Activated CD4-positive, alpha-beta T cell treated with anti-CD3 and anti-CD28 coated beads for 48 hours (primary cell): ENCODE measurements around the gene ARFGAP1.

ENCODE experiments used
- DNase-seq: peaks from one replicate; pipeline ENCODE4 v3.0.0-alpha.2; 2020

The ARFGAP1 gene

DNA sequence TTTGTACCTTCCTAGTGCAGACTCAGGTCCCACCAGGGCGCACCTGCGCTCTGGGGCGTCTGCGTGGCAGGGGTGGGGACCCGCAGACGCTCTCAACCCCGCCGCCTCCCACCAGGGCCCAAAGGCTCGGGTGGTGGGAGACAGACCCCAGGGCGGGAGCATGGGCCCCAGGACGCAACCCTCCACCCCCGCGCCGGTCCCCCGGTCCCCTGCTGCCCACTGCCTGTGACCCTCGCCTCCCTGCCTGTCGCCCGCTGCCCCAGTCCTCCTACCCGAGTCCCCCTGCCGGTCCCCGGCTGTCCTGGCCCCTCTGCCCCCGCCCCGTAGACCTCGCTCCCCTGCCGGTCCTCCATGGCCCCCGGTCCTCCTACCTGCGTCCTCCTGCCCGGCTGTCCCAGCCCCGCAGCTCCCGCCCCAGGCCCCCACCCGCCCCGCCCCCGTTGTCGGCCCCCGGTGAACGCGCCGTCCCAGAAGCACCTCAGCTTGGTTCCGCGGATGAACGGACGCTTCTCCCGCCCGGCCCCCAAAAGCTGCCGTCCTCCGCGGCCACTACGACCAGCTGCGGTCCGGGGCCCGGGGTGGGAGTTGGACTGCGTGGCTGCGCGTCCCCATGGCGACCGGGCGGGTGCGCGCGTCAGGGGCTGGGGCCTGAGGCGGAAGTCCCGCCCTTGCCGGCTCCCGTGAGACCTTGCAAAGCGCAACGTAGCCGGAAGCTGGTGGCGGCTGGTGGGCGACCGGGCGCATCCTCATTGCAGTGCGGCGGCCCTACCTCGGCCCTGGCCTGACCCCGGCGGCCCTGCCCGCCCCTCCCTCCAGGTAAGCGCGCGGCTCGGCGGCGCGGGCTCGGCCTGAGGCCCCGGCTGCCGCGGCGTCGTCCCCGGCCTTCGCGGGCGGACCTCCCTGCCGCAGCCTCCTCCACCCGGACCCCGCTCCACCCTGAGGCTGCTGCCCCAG lies at the start of gene ARFGAP1:
Gene ARFGAP1 (plus strand): TSS at position 709 of the 954 bp plus-strand sequence. CDS start 2,768 bp downstream, outside the sequence.
- DNase-seq: peak; percentile 93

DNA sequence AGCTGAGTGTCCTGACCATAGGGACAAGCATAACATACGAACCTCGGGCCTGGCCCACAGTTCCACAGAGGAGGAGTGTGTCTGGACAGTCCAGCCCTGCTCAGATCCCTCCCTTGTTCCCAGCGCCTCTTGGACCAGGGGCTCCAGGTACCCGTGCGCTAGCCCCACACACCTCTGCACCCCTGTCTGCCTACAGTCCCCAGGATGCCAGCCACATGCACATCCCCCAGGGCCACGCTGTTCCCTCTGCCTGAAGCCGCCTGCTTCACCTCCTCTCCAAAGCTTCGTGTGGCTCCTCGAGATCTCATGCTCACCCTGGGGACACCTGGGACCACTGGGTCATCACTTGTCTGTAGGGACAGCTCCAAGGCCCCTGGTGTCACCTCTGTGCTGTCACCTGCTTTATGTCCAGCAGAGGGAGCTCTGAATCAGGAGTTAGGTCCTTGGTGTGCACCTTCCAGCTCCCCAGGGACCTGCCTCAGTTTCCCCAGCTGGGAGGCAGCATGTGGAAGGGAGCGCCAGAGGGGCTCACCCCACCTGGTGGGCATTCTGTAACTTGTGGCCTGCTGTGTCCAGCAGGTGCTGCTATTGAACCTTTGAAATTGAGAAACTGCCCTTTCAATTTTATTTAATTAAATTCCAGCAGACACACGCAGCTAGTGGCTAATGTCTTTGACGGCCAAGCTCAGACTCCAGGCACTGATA lies 49.3 kb upstream of the ARFGAP1 start:
- DNase-seq: peak; percentile 59

DNA sequence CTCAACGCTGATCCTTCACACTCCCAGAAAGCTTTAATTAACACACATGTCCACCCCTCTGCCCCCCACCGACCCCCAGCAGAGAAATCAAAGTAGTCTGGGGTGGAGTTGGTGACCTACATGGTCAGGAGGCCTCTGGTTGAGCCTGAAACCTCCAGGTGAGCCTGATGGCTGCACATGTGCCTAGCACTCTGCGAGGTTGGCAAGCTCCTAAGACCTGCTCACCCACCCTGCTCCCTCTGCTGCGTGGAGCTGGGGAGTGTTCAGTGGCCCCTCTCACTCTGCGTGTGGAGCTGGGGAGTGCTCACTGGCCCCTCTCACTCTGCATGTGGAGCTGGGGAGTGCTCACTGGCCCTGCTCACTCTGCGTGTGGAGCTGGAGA lies 48.8 kb upstream of the ARFGAP1 start:
- DNase-seq: no peak

DNA sequence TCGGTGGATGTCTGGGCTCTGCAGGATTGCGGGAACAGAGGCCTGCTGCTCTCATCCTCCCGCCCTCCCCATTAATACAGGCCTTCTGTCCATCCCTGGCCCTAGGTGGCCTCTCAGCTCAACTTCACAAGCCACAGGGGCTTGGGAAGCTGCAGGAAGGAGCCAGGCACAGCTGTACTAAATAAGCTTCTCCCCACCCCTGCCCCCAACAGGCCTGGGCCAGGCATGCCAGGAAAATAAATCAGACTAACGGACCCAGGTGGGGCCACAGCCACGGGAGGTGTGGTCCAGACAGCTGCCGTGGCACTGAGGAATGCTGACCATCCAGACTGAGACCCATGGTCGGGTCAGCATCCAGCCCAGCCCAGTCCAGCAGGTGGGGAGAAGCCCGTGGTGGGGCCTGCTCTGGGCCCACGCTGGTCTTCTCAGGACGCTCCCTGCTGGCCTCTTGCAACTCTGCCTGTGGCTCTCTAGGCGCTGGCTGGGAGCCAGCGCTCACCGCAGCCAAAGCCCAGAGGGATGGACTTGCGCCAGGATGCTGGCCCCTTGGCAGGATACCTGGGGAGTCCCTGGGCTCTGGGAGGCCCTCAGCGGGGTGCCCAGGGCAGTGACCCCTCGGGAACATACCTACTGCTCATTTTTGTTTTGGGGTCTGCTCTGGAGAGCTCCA lies 48.1 kb upstream of the ARFGAP1 start:
- DNase-seq: no peak

DNA sequence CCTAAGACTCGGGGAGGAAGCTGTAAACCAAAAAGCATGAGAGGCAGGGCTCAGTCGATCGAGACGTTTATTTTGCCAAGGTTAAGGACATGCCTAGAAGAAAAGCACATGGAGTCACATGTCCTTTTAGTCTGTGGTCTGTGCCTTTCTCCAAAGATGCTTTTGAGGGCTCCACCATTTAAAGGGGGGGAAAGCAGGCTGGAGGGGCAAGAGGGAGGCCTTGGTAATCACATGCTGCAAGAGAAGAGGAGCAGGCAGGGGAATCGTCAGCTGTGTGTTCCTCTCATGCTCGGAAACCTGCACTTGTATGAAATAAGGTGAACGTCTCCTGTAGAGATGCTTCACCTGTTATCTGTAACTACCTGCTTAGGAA lies 47.5 kb upstream of the ARFGAP1 start:
- no peak for DNase-seq

DNA sequence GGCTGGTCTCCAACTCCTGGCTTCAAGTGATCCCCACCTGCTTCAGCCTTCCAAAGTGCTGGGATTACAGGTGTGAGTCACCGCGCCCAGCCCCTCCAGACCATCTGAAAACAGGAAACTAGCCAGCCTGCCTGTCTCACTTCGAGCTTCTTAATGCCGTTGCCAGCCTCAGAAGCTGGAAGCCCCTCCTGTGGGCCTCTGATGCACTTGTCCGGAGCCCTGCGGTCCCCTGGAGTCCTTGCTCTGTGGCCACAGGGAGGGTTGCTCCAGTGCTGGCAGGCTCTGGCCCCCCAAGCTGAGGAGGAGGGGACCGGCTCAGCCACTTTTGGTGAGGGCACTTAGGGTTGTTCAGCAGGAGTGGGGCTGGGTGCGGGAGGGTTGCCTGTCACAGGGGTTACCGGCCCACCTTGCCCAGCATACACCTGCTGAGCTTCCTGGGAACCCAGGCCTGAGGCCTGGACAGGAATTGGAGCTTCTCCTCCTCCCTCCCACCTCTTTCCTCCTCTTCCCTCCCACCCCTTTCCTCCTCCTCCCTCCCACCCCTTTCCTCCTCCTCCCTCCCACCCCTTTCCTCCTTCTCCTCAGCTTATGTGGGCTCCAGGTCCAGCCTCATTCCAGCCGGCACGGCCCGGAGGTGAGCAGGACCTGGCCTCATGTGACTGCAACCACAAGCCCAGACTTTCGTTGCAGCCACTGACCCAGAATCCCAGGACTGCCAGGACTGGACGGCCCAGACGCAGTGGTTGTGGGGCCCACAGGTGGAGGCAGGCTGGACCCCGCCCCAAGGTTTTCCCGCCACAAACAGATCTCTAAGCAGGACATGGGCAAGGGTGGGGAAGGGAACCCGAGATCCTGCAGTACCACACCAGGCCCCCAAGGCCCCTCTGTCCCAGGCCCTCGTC lies 46.3 kb upstream of the ARFGAP1 start:
- DNase-seq: no peak

DNA sequence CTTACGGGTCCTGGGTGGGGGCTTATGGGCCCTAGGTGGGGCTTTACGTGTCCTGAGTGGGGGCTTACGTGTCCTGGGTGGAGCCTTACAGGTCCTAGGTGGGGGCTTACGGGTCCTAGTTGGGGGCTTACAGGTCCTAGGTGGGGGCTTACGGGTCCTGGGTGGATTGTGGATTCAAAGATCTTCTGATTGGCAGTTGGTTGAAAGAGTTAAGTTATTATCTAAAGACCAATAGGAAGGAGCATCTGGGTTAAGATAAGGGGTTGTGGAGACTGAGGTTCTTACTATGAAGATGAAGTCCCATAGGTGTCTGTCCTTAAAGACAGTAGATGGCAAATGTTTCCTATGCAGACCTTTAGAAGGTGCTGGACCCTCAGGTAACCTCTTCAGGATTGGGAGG lies 45.4 kb upstream of the ARFGAP1 start:
- no peak for DNase-seq

DNA sequence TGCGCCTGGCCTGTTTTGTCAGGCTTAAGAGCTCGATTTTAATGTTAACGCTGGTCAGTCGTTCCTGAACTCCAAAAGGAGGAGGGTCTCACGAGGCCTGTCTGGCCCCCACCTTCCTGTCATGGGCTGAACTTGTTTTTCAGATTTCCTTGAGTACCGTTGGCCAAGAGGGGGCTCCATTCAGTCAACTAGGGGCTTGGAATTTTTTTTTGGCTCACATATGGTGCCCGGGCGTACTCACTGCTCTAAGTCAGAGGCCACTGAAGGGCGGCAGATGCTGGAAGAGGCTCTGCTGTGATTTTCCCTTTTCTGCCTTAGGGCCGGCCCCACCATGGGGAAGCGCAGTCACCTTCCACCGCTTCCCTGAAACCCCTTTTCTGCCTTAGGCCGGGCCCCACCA lies 43.8 kb upstream of the ARFGAP1 start:
- no peak for DNase-seq

DNA sequence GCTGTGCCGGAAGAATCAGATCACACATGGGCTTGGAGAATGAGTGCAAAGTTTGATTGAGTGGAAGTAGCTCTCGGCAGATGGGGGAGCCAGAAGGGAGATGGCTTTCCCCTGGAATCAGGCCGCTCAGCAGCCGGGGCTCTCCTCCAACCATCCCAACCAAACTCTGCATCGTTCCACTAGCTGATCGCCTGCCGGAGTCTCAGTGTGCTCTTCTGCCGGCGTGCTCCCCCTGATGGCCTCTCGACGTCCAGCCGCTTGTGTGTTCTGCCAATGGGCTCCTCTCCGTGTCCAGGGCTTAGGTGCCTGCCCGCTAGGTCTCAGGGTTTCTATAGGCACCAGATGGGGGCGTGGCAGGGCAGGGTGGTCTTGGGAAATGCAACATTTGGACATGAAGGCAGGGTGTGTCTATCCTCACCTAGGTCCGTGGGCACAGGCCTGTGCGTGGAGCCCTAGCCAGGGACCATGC lies 41.8 kb upstream of the ARFGAP1 start:
- DNase-seq: no peak

DNA sequence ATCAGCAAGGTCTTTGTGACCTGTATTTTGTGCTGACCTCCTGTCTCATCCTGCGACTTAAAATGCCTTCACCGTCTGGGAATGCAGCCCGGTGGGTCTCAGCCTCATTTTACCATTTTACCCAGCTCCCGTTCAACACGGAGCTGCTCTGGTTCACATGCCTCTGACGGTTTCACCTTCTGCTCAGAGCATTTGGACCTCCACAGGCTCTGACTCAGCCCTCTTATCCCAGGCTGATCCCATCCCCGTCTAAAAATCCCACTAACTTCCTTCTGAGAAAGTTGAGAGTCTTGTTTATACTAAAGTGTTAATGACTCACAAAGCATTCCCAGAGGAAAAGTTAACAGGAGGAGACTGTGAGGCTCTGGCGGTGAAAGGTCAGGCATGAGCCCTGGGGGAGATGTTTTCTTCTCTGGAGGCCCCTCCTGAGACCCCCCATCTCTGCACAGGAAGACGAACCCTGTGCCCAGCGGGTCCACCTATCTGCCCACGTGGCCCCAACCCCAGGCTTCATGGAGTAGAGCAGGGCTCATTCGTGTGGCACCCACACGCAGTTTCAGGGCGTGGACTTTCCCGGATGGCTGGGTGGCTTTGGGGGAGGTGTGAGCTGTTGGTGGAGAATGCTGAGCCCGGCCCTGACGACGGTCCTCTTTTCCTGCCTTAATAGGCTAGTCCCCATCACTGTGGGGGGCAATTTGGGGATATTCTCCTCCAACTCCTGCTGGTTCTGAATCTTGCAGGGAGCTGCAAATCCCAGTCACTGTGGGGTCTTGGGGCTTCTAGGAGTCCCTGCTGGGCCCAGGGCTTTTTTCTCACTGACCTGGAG lies 40.2 kb upstream of the ARFGAP1 start:
- no peak for DNase-seq

DNA sequence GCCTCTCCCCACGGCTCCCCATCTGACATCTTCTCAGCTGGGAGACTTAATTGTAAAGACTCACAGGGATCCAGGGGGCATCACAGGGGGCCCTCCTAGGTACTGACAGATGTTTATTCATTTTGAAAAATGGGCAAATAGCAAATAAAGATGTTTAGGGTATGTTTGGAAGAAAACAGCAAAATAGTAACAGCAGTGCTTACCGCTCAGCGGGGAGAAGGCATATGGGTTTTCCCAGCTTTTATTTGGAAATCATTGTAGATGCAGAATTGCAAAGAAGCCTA lies 39.6 kb upstream of the ARFGAP1 start:
- no peak for DNase-seq

DNA sequence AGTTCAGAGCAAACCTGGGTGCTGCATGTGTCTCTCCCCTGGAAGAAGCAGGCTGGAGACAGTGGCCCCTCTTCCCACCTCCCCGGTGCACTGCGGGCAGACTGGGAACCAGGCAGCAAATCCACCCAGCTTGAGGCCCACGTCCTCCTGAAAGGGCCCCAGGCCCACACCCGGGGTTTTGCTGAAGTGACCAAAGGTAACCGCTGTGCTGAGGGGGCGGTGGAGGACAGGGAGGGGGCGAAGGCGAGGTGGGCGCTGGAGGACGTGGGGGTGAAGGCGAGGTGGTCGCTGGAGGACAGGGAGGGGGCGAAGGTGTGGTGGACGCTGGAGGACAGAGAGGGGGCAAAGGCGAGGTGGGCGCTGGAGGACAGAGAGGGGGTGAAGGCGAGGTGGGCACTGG lies 38.7 kb upstream of the ARFGAP1 start:
- DNase-seq: no peak

DNA sequence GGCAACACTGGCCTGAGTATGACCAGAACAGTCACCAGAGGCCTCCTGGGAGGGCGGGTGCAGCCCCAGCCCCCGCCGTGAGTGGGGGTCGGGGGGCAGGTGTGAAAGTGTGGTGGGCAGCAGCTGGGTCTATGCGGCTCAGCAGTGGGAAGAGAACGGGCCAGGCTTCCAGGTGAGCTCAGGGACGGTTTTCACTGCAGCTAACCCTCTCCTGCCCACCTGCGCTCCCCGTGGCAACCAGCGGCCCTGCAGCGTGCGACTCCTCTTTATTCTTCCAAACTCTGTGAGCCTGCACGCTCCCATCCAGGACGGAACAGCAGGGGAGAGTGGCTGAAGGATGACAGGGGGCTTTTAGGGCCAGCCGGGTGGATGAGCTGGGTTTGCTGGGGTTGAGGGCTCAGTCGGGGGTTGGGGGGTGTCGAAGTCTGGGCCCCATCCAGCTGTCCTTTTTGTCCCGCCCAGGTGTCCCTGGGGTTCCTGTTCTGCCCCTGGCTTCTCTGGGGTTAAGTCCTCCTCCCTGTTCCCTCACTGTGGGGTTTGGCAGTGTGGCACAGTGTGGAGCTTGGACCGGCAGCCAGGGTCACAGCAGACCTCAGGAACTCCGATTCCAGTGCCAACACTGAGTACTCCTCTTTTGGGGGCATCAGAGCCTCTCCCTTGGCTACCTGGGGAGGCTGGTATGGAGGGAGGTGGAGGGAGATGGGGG lies 37.8 kb upstream of the ARFGAP1 start:
- DNase-seq: peak; percentile 54

DNA sequence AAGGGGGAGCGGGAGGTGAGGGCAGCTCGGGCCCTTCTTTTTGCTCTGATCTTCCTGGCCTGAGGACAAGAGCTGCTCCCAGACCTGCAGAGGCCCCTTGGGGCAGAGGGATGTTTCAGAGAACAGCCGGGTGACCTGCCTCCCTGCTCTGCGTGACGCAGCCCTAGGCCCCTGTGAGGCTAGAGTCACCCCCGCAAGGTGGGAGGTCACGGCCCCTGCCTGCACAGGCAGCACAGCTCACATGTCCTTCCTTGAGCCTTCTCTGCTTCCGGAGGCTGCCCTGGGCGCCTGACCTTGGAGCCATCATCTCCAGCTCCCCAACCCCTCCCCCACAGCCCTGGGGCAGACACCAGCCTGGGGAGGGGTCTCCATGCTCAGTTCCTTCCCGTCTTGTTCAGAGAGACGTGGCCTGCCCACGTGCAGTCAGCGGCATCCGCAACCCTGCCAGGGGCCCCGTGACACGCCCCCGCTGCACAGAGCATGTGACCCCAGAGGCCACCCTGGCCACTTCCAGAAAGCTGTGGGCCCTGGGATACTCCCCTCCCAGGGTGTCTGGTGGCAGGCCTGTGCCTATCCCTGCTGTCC lies 37.1 kb upstream of the ARFGAP1 start, which contains the start of gene BIRC7:
Gene BIRC7 (plus strand): TSS at position 507 of the 585 bp plus-strand sequence. CDS start 192 bp downstream, outside the sequence.
- no peak for DNase-seq

DNA sequence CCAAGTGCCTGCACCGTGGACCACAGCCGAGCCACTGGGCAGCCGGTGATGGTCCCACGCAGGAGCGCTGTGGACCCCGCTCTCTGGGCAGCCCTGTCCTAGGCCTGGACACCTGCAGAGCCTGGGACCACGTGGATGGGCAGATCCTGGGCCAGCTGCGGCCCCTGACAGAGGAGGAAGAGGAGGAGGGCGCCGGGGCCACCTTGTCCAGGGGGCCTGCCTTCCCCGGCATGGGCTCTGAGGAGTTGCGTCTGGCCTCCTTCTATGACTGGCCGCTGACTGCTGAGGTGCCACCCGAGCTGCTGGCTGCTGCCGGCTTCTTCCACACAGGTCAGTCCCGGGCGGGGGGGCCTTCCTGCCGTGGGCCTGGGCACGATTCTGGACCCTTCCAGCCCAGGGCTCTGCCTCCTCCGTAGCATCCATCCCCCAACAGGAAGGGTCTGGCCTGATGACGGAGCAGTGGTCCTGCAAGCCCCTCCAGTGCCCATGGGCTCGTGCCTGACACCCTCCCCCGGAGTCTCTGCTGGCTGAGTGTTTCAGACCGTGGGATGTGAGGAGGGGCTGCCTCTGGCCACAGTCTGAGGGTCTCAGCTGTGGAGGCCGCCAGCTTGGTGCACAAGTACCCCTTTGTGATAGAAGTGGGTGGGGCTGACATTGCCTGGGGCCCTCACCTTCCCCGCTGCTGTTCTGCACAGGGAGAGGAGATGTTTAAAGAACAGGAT lies 36.3 kb upstream of the ARFGAP1 start:
- DNase-seq: no peak

DNA sequence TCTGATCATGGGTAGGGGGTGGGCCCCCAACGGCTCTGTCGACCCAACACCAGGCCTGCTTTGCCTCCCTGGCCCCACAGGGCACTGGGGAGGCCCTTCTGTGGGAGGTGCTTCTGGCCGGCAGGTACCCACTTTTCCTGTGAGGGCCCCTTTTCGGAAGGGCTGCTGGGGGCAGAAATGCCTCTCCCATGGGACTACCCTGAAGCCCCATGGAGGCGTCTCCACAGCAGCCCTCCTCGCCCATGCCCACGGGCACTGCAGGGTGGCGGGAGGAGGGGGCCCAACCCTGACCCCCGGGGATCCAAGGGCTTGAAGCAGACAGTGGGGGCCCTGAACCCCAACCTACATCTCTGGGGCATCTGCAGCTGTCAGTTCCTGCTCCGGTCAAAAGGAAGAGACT lies 34.6 kb upstream of the ARFGAP1 start:
- no peak for DNase-seq

DNA sequence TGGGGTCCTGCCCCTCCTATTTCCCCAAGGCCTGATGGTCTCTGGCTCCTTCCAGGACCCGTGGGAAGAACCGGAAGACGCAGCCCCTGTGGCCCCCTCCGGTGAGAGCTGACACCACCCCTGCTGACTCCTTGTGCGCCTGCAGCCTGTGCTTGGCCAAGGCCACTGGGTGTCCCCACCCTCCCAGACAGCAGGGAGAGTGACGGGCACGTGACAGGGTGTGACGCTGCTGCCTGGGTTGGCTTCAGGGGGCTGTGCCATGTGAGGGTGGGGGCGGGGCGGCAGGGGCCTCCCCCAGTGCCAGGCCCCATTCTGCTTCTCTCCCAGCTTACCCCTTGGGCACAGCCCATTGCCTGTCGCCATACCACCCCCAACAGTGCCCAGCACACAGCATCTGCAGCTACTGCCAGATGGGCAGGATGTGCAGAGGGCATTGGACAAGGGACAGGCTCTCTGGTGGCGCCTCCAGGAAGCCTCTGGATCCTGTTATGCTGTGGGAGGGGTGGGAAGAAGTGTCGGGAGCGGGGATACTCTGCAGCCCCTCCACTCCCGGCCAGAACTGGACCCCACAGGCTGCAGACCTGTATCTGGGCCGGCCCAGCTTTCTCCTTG lies 34.0 kb upstream of the ARFGAP1 start:
- DNase-seq: no peak

DNA sequence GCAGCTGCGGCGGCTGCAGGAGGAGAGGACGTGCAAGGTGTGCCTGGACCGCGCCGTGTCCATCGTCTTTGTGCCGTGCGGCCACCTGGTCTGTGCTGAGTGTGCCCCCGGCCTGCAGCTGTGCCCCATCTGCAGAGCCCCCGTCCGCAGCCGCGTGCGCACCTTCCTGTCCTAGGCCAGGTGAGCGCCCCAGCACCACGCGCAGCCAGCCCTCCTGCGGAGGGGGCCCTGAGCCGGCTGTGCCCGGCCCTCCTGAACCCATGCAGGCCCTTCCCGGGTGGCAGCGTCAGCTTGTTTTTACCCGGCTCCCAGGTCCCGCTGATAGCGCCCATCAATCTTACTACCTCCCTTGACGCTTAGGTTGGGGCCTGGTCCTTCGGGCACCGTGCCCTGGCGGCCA lies 33.2 kb upstream of the ARFGAP1 start:
- DNase-seq: no peak

DNA sequence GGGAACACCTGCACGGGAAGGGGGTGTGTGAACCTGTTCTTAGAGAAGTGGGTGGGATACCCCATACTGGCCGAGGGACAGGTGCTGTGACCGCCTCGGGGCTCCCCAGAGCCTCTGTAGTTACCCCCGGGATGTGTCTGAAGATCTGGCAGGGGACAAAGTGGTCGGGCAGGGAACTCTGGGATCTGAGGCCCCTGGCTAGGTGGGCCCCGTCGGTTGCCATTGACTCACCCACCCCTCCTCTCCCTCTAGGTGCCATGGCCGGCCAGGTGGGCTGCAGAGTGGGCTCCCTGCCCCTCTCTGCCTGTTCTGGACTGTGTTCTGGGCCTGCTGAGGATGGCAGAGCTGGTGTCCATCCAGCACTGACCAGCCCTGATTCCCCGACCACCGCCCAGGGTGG lies 32.6 kb upstream of the ARFGAP1 start:
- DNase-seq: no peak
